ENCODE measurements around the gene SLC25A39. TPM values are rescaled to one million over a fixed set of nuclear protein-coding genes. Genes with fewer than 3 reads are reported as not detected.
A peak's percentile ranks its signal among the peaks of the same experiment; 100 is the strongest.
"Not testable (repeated sequence)": the region's sequence is repeated elsewhere in the genome, so short reads cannot be mapped to it uniquely, and the experiment has no call there.

Gene SLC25A39
- total RNA-seq (100 to 1,000 TPM in 3 of 5 donors, 10 to 100 TPM in 2; 78.6 to 108 (median 104) TPM), total RNA-seq (52.3 to 169 (median 69.5) reads per million in 29 experiments)
- 42.8 TPM for total RNA-seq (2013)

- DNase-seq, result peak; percentile 76 to 97 (median 90)
- WGBS (ENCODE audit: insufficient coverage), result under 1% methylated on average over 85 of the region's 85 CpGs
- H3K27me3 Mint-ChIP-seq, result no peaks in the 10 kb centered on the region
- CTCF ChIA-PET, result interaction anchor here in 1 of 2 donors (0.6 kb wide), 1 partner anchor 79 kb away, joined by 4 read pairs; no protein-coding TSS in a partner anchor
- peaks cover 12 to 35% (median 28%) of the 10 kb centered on the region in 3 donors for H3K4me1 Mint-ChIP-seq
- peak; percentile 73 to 81 (median 76) for ATAC-seq (replicated peaks in 1 of 4)
- peak within 1 kb of the TSS; percentile 96 for H3K27ac ChIP-seq (ENCODE audit: low read length)
- peak within 1 kb of the TSS; percentile 90 to 94 (median 92) for H3K4me3 Mint-ChIP-seq
- H3K27ac Mint-ChIP-seq, result peak within 1 kb of the TSS; percentile 93 to 95
- no peaks in the 10 kb centered on the region for H3K27me3 ChIP-seq (replicated peaks in 1 of 2; ENCODE audit: control insufficient read depth in 2 of 2, extremely low read depth in 1 of 2, insufficient read depth in 2 of 2, low read length in 1 of 2)
- H3K36me3 ChIP-seq (ENCODE audit: control insufficient read depth in 2 of 2, extremely low read depth in 1 of 2, insufficient read depth in 1 of 2, low read length in 1 of 2), result peaks cover 10 to 19% of the 10 kb centered on the region in 2 donors
- peak within 1 kb of the TSS; percentile 78 to 87 for H3K4me3 ChIP-seq (ENCODE audit: control insufficient read depth in 1 of 2, extremely low read depth in 1 of 2, low read length in 1 of 2)
- POLR2A ChIA-PET, result no interaction called here
- H3K36me3 Mint-ChIP-seq, result peaks cover under 1% of the 10 kb centered on the region
- H3K9me3 ChIP-seq, result no peaks in the 10 kb centered on the region
- no peaks in the 10 kb centered on the region for H3K9me3 Mint-ChIP-seq
- H3K4me1 ChIP-seq (ENCODE audit: control insufficient read depth in 1 of 2, extremely low read depth in 1 of 2, insufficient read depth in 2 of 2, low read length in 2 of 2), result peaks cover 4 to 41% of the 10 kb centered on the region in 2 experiments
Observed at GRCh38 chr17:44324571-44325275, at the start of gene SLC25A39. SLC25A39 (minus strand) TSS chr17:44324823; CDS start chr17:44323562, 1,261 bp downstream.

GRCh38 chr17:44372036-44372435 lies 47.4 kb upstream of the SLC25A39 start:
- Mint-ChIP-seq H3K4me1 (peaks cover 4 to 7% (median 6%) of the 10 kb centered on the region in 3 donors), H3K9me3 (no peaks in the 10 kb centered on the region), H3K27ac (no peak overlapping the region), H3K36me3 (no peaks in the 10 kb centered on the region), H3K4me3 (no peak overlapping the region), H3K27me3 (peaks cover 23 to 42% of the 10 kb centered on the region in 2 donors)
- DNase-seq (no peak), ATAC-seq (replicated peaks in 1 of 4) (no peak)
- H3K9me3 ChIP-seq, result no peaks in the 10 kb centered on the region
- ChIA-PET CTCF (interaction anchor here in 1 of 2 donors (0.6 kb wide), 1 partner anchor 1210 kb away, joined by 3 read pairs; no protein-coding TSS in a partner anchor), POLR2A (no interaction called here)
- WGBS (ENCODE audit: insufficient coverage), result 61% methylated on average over 3 of the region's 10 CpGs
- H3K27ac ChIP-seq (ENCODE audit: low read length), result no peak overlapping the region
- peaks cover 0 to 10% of the 10 kb centered on the region in 2 experiments for H3K4me1 ChIP-seq (ENCODE audit: control insufficient read depth in 1 of 2, extremely low read depth in 1 of 2, insufficient read depth in 2 of 2, low read length in 2 of 2)
- peaks cover 0 to 53% of the 10 kb centered on the region in 2 experiments for H3K27me3 ChIP-seq (replicated peaks in 1 of 2; ENCODE audit: control insufficient read depth in 2 of 2, extremely low read depth in 1 of 2, insufficient read depth in 2 of 2, low read length in 1 of 2)
- H3K36me3 ChIP-seq (ENCODE audit: control insufficient read depth in 2 of 2, extremely low read depth in 1 of 2, insufficient read depth in 1 of 2, low read length in 1 of 2), result no peaks in the 10 kb centered on the region
- no peak overlapping the region for H3K4me3 ChIP-seq (ENCODE audit: control insufficient read depth in 1 of 2, extremely low read depth in 1 of 2, low read length in 1 of 2)

GRCh38 chr17:44369414-44370023 lies 44.9 kb upstream of the SLC25A39 start:
- POLR2A ChIA-PET, result interaction anchor here in 1 of 2 donors (0.5 kb wide), 1 partner anchor 133 kb away, joined by 6 read pairs; no protein-coding TSS in a partner anchor
- peak in 1 of 35 experiments; percentile 21 for DNase-seq
- H3K36me3 Mint-ChIP-seq; H3K9me3 ChIP-seq; H3K27ac ChIP-seq (ENCODE audit: low read length); H3K9me3 Mint-ChIP-seq; H3K4me3 ChIP-seq (ENCODE audit: control insufficient read depth in 1 of 2, extremely low read depth in 1 of 2, low read length in 1 of 2); H3K36me3 ChIP-seq (ENCODE audit: control insufficient read depth in 2 of 2, extremely low read depth in 1 of 2, insufficient read depth in 1 of 2, low read length in 1 of 2); H3K4me1 ChIP-seq (ENCODE audit: control insufficient read depth in 1 of 2, extremely low read depth in 1 of 2, insufficient read depth in 2 of 2, low read length in 2 of 2); H3K27ac Mint-ChIP-seq; ATAC-seq (replicated peaks in 1 of 4); H3K4me1 Mint-ChIP-seq; CTCF ChIA-PET: not testable (repeated sequence)
- peaks cover 38 to 52% of the 10 kb centered on the region in 2 donors for H3K27me3 Mint-ChIP-seq
- peak overlapping the region; percentile 11 to 51 (median 48) for H3K4me3 Mint-ChIP-seq
- 88% methylated on average over 1 of the region's 17 CpGs for WGBS (ENCODE audit: insufficient coverage)
- peaks cover 3 to 45% of the 10 kb centered on the region in 2 experiments for H3K27me3 ChIP-seq (replicated peaks in 1 of 2; ENCODE audit: control insufficient read depth in 2 of 2, extremely low read depth in 1 of 2, insufficient read depth in 2 of 2, low read length in 1 of 2)

GRCh38 chr17:44368391-44369243 lies 44.0 kb upstream of the SLC25A39 start:
- peaks cover 38 to 46% of the 10 kb centered on the region in 2 donors for H3K27me3 Mint-ChIP-seq
- DNase-seq; H3K36me3 Mint-ChIP-seq; H3K9me3 ChIP-seq; H3K27ac ChIP-seq (ENCODE audit: low read length); H3K4me3 ChIP-seq (ENCODE audit: control insufficient read depth in 1 of 2, extremely low read depth in 1 of 2, low read length in 1 of 2); H3K27ac Mint-ChIP-seq; H3K4me1 Mint-ChIP-seq; H3K4me1 ChIP-seq (ENCODE audit: control insufficient read depth in 1 of 2, extremely low read depth in 1 of 2, insufficient read depth in 2 of 2, low read length in 2 of 2); CTCF ChIA-PET; H3K4me3 Mint-ChIP-seq; H3K9me3 Mint-ChIP-seq; ATAC-seq (replicated peaks in 1 of 4); H3K36me3 ChIP-seq (ENCODE audit: control insufficient read depth in 2 of 2, extremely low read depth in 1 of 2, insufficient read depth in 1 of 2, low read length in 1 of 2); POLR2A ChIA-PET: not testable (repeated sequence)
- 93% methylated on average over 20 of the region's 42 CpGs for WGBS (ENCODE audit: insufficient coverage)
- H3K27me3 ChIP-seq (replicated peaks in 1 of 2; ENCODE audit: control insufficient read depth in 2 of 2, extremely low read depth in 1 of 2, insufficient read depth in 2 of 2, low read length in 1 of 2), result peaks cover 3 to 42% of the 10 kb centered on the region in 2 experiments

GRCh38 chr17:44367231-44367979 lies 42.8 kb upstream of the SLC25A39 start:
- ChIA-PET POLR2A (interaction anchor here in 1 of 2 donors (0.6 kb wide), 2 partner anchors 75 to 140 kb away, joined by 3 to 9 read pairs; no protein-coding TSS in a partner anchor), CTCF (interaction anchor here (0.5 to 0.7 kb wide), 3 partner anchors 59 to 423 kb away, joined by 3 to 7 read pairs (median 3); no protein-coding TSS in a partner anchor)
- Histone ChIP-seq H3K27me3 (replicated peaks in 1 of 2; ENCODE audit: control insufficient read depth in 2 of 2, extremely low read depth in 1 of 2, insufficient read depth in 2 of 2, low read length in 1 of 2) (peaks cover 3 to 50% of the 10 kb centered on the region in 2 experiments), H3K36me3 (ENCODE audit: control insufficient read depth in 2 of 2, extremely low read depth in 1 of 2, insufficient read depth in 1 of 2, low read length in 1 of 2) (no peaks in the 10 kb centered on the region), H3K4me3 (ENCODE audit: control insufficient read depth in 1 of 2, extremely low read depth in 1 of 2, low read length in 1 of 2) (no peak overlapping the region), H3K9me3 (no peaks in the 10 kb centered on the region), H3K27ac (ENCODE audit: low read length) (no peak overlapping the region), H3K4me1 (ENCODE audit: control insufficient read depth in 1 of 2, extremely low read depth in 1 of 2, insufficient read depth in 2 of 2, low read length in 2 of 2) (peaks cover 0 to 13% of the 10 kb centered on the region in 2 experiments)
- Mint-ChIP-seq H3K4me3 (no peak overlapping the region), H3K4me1 (peaks cover 6 to 8% (median 7%) of the 10 kb centered on the region in 3 donors), H3K36me3 (no peaks in the 10 kb centered on the region), H3K9me3 (no peaks in the 10 kb centered on the region), H3K27ac (no peak overlapping the region), H3K27me3 (peaks cover 38 to 45% of the 10 kb centered on the region in 2 donors)
- ATAC-seq (replicated peaks in 1 of 4) (no peak), DNase-seq (no peak)
- 82% methylated on average over 5 of the region's 7 CpGs for WGBS (ENCODE audit: insufficient coverage)

Measured in T-cell (primary cell).